Adrenal gland (tissue), 12 donors: Measurements from ENCODE around the gene PTPRD. TPM values are rescaled to one million over a fixed set of nuclear protein-coding genes. Genes with fewer than 3 reads are reported as not detected.

Experiments used
- DNase-seq, 7 donors: peaks; one replicate each; pipeline ENCODE4 v3.0.0-alpha.2; 2019 to 2020
- H3K27ac ChIP-seq, 5 donors: fragments of 200-600 bp; sonication (generic) in 4 of 5; 1 replicate in 3 of 5; 2 replicates in 2 of 5; pipeline versions ENCODE4 v1.5.1 to v1.8.0; 2016 to 2020; ENCODE audit warnings: mild to moderate bottlenecking in 1 of 5
- H3K27me3 ChIP-seq: fragments of 200-600 bp; 2 replicates; pipeline ENCODE4 v1.8.0; 2021
- H3K36me3 ChIP-seq, 2 donors: fragments of 200-600 bp; replicated peaks in 1 of 2; 1 replicate in 1 of 2; 2 replicates in 1 of 2; pipeline versions ENCODE4 v1.5.1 to v1.8.0; 2018 to 2022
- H3K4me1 ChIP-seq, 2 donors: fragments of 200-600 bp; replicated peaks in 1 of 2; 1 replicate in 1 of 2; 2 replicates in 1 of 2; pipeline versions ENCODE4 v1.5.1 to v1.8.0; 2018 to 2021
- H3K4me3 ChIP-seq, 4 donors: fragments of 200-600 bp; sonication (generic) in 3 of 4; one replicate each; pipeline ENCODE4 v1.5.1; 2016 to 2018
- H3K9me3 ChIP-seq, 3 donors: fragments of 200-600 bp; sonication (generic) in 1 of 3; replicated peaks in 1 of 3; 1 replicate in 2 of 3; 2 replicates in 1 of 3; pipeline versions ENCODE4 v1.5.1 to v1.8.0; 2016 to 2021
- POLR2A ChIP-seq, 2 donors: fragments of 450-650 bp; IDR thresholded peaks; one replicate each; pipeline ENCODE4 v1.6.1; 2017; ENCODE audit warnings: antibody characterized with exemption in 2 of 2, mild to moderate bottlenecking in 2 of 2, moderate library complexity in 1 of 2
- WGBS, 4 donors: extraction: QIAGEN DNeasy Blood & Tissue Kit in 2 of 4; methylation state at CpG; one replicate each; pipeline versions ENCODE4 v1.1.5 to v1.1.7; 2013 to 2017; 5-methylcytosine and 5-hydroxymethylcytosine counted together
- intact Hi-C, 2 donors: fragments of 100-400 bp; cut with DNase I; formaldehyde crosslinking; loops; one replicate each; pipeline versions ENCODE4 v1.14.1 to v1.15.0; 2022 to 2023
- polyA plus RNA-seq, 3 donors: library from polyadenylated mRNA; stranded (reverse); fragments of 200-250 nt in 2 of 3; fragments of 350-450 nt in 1 of 3; fragmentation: Illumina TruSeq in 1 of 3; extraction: RNeasy Lipid Tissue Mini Kit (QIAGEN cat#74804) in 1 of 3; gene quantifications; one replicate each; pipeline ENCODE4 v1.2.3, GENCODE V29; 2013 to 2014
- total RNA-seq, 9 donors: library from RNA; depleted of rRNA in 4 of 9; stranded (reverse); fragments of >200 nt in 4 of 9; fragments of 120-200 nt in 1 of 9; fragmentation: NEBNext Ultra II Directional in 1 of 9; extraction: Animal tissue kit (Norgen Biotek cat#: 25700) in 1 of 9; gene quantifications; one replicate each; pipeline versions ENCODE4 v1.1.0 to v1.2.4, GENCODE V29; 2013 to 2023
- TF ChIP-seq, protein P1 (sequence below), 6 experiments: fragments of 450-650 bp in 4 of 6; fragments of 200-600 bp in 2 of 6; sonication (generic) in 1 of 6; IDR thresholded peaks; 1 replicate in 5 of 6; 2 replicates in 1 of 6; pipeline versions ENCODE4 v1.5.1 to v1.8.0; 2016 to 2021; ENCODE audit warnings: antibody characterized with exemption in 6 of 6, mild to moderate bottlenecking in 2 of 6, moderate library complexity in 1 of 6
- donor health status: healthy with polysubstance abuse.
- donor health status: Bipolar disorder and iron deficiency.
- donor health status: DM: yes; HTN: yes; CAD: no.
- donor health status: DM: no; HTN: no; CAD: no.
- donor health status: DM: no; HTN: no; CAD: no.
- donor health status: DM: yes; HTN: yes; CAD: no.

PTPRD gene
- total and polyA plus RNA-seq, 12 donors = 0.61 to 71.2 (median 4.5) TPM

DNA sequence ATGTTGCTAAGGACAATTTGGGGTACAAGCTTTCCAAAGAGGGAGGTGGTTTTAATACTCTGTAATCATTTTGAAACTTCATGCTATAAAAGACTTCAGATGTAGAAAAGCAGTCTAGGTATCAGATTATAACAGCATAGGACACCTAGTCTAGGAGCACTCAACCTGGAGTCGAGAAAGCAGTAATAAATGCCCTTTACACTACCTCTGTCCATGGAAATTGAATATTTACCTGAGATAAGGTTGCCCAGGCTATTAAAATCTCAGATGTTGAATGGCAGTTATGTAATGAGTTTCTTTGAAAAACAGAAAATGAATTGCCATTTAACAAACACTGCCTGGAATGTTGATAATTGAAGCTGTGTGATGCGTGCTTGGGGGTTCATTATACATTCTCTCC lies 2251.4 kb downstream of the PTPRD start:
- H3K27ac ChIP-seq = no peak overlapping the region
- TF ChIP-seq, protein P1, sequence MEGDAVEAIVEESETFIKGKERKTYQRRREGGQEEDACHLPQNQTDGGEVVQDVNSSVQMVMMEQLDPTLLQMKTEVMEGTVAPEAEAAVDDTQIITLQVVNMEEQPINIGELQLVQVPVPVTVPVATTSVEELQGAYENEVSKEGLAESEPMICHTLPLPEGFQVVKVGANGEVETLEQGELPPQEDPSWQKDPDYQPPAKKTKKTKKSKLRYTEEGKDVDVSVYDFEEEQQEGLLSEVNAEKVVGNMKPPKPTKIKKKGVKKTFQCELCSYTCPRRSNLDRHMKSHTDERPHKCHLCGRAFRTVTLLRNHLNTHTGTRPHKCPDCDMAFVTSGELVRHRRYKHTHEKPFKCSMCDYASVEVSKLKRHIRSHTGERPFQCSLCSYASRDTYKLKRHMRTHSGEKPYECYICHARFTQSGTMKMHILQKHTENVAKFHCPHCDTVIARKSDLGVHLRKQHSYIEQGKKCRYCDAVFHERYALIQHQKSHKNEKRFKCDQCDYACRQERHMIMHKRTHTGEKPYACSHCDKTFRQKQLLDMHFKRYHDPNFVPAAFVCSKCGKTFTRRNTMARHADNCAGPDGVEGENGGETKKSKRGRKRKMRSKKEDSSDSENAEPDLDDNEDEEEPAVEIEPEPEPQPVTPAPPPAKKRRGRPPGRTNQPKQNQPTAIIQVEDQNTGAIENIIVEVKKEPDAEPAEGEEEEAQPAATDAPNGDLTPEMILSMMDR (IDR thresholded peaks at IDR 0.05) = no peak
- no peak for TF ChIP-seq POLR2A (IDR thresholded peaks at IDR 0.05)
- H3K36me3 ChIP-seq = no peaks in the 10 kb centered on the region
- DNase-seq = no peak
- WGBS, 4 donors = 52 to 66% (median 60%) methylated on average over 2 of the region's 2 CpGs
- intact Hi-C loops = no loop called here
- H3K4me1 ChIP-seq = no peaks in the 10 kb centered on the region
- no peak overlapping the region for H3K4me3 ChIP-seq
- no peaks in the 10 kb centered on the region for H3K9me3 ChIP-seq
- no peaks in the 10 kb centered on the region for H3K27me3 ChIP-seq

DNA sequence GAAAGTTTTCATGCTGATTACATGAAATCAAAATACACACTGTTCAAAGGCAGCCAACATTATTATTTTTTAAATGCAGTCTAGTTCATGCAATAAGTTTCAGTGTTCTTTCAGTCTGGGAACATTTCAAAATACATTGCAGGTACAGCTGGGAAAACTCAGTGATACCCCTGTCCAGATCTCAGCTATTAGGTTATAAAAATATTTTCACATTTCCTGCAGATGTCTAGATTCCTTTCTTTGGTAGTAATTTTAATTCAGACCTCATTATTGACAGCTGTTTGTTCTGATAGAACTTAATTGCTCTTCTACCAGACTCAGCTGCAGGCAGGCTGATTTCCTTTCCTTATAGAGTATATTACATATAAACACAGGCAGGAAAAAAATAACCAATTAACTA lies 2256.4 kb downstream of the PTPRD start:
- no peaks in the 10 kb centered on the region for H3K36me3 ChIP-seq
- intact Hi-C loops = no loop called here
- no peaks in the 10 kb centered on the region for H3K9me3 ChIP-seq
- no peak overlapping the region for H3K4me3 ChIP-seq
- no peak overlapping the region for H3K27ac ChIP-seq
- no peak for TF ChIP-seq POLR2A (IDR thresholded peaks at IDR 0.05)
- TF ChIP-seq, protein P1 (IDR thresholded peaks at IDR 0.05) = no peak
- no peaks in the 10 kb centered on the region for H3K27me3 ChIP-seq
- no peak for DNase-seq
- H3K4me1 ChIP-seq = no peaks in the 10 kb centered on the region

DNA sequence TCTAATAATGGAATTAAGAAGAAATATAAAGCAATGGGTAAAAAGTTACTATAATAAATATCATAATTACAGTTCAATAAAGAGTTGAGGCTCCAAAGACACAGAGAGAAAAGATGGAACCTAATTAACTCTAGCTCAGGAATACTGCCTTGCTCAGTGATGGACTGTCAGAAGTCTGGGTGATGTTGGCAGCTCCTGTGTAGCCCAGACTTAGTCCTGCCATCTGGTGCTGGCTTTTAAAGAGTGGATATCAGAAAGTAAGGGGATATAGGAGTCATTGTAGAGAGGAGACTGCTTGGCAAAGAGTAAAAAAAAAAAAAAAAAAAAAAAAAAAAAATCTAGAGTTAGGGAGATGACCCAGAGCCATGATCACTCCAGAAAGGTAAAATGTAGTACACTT lies 2261.4 kb downstream of the PTPRD start:
- no peak for DNase-seq
- H3K4me1 ChIP-seq = no peaks in the 10 kb centered on the region
- no peak overlapping the region for H3K27ac ChIP-seq
- no peaks in the 10 kb centered on the region for H3K36me3 ChIP-seq
- H3K4me3 ChIP-seq = no peak overlapping the region
- TF ChIP-seq, protein P1 (IDR thresholded peaks at IDR 0.05) = no peak
- no peak for TF ChIP-seq POLR2A (IDR thresholded peaks at IDR 0.05)
- no peaks in the 10 kb centered on the region for H3K9me3 ChIP-seq
- intact Hi-C loops = no loop called here
- H3K27me3 ChIP-seq = no peaks in the 10 kb centered on the region

DNA sequence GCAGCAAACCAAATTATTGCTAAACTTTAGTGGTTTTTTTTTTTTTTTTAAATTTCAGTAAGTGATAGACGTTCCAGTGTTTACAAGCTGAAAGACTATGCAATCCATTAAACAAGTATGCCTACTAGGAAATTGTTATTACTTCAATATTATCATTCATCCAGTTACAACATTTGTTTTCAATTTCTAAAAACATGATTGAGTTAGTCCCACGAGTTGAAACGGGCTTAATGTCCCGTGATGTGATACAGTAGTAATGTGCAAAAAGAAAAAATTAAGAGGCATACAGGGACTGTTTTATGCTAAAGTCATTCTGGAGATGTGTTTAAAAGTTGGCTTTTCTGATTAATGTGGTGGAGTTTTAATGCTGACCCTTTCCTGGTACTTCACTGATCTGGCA lies 2262.9 kb downstream of the PTPRD start:
- no peak overlapping the region for H3K4me3 ChIP-seq
- H3K9me3 ChIP-seq = no peaks in the 10 kb centered on the region
- H3K27ac ChIP-seq = no peak overlapping the region
- H3K36me3 ChIP-seq = no peaks in the 10 kb centered on the region
- no peak for TF ChIP-seq POLR2A (IDR thresholded peaks at IDR 0.05)
- TF ChIP-seq, protein P1 (IDR thresholded peaks at IDR 0.05) = no peak
- 51 to 62% (median 53%) methylated on average over 4 of the region's 4 CpGs for WGBS, 4 donors
- H3K4me1 ChIP-seq = no peaks in the 10 kb centered on the region
- no peak for DNase-seq
- no peaks in the 10 kb centered on the region for H3K27me3 ChIP-seq
- intact Hi-C loops = no loop called here
